DMS 273 treated with DMSO at 0.1 percent for 48 hours (cell line): ENCODE measurements around the gene PDE4B.
"Not testable (repeated sequence)": the region's sequence is repeated elsewhere in the genome, so short reads cannot be mapped to it uniquely, and the experiment has no call there.

Source experiments
- DNase-seq: peaks from one replicate; lab custom pipeline; 2025; lab: John Stamatoyannopoulos, UW

PDE4B gene

GRCh38 chr1:65953170-65953569, 160.5 kb downstream of the PDE4B start:
- no peak for DNase-seq

GRCh38 chr1:65955071-65955470, 162.4 kb downstream of the PDE4B start:
- no peak for DNase-seq

GRCh38 chr1:65955503-65955902, 162.8 kb downstream of the PDE4B start:
- DNase-seq: no peak

- no peak for DNase-seq
Observed at GRCh38 chr1:65958561-65959350, 166.1 kb downstream of the PDE4B start.

GRCh38 chr1:65959896-65960567, 167.3 kb downstream of the PDE4B start:
- DNase-seq: no peak

- no peak for DNase-seq
Observed at GRCh38 chr1:65963156-65963888, 170.6 kb downstream of the PDE4B start.

- DNase-seq: no peak
Observed at GRCh38 chr1:65964123-65964522, 171.4 kb downstream of the PDE4B start.

GRCh38 chr1:65965112-65965996, 172.7 kb downstream of the PDE4B start:
- no peak for DNase-seq

- not testable (repeated sequence) for DNase-seq
Observed at GRCh38 chr1:65967492-65967891, 174.8 kb downstream of the PDE4B start.

- no peak for DNase-seq
Observed at GRCh38 chr1:65971547-65971946, 178.9 kb downstream of the PDE4B start.

- no peak for DNase-seq
Observed at GRCh38 chr1:65975708-65976107, 183.0 kb downstream of the PDE4B start.

- no peak for DNase-seq
Observed at GRCh38 chr1:65979136-65980044, 186.7 kb downstream of the PDE4B start.

GRCh38 chr1:65980237-65980636, 187.5 kb downstream of the PDE4B start:
- DNase-seq: no peak

GRCh38 chr1:65983500-65983899, 190.8 kb downstream of the PDE4B start:
- DNase-seq: no peak

- no peak for DNase-seq
Observed at GRCh38 chr1:65985393-65986066, 192.8 kb downstream of the PDE4B start.

GRCh38 chr1:65986146-65986545, 193.5 kb downstream of the PDE4B start:
- no peak for DNase-seq

- no peak for DNase-seq
Observed at GRCh38 chr1:65990161-65990560, 197.5 kb downstream of the PDE4B start.

GRCh38 chr1:65991694-65992093, 199.0 kb downstream of the PDE4B start:
- no peak for DNase-seq

- no peak for DNase-seq
Observed at GRCh38 chr1:65992165-65992821, 199.6 kb downstream of the PDE4B start.

GRCh38 chr1:65992831-65993271, 200.2 kb downstream of the PDE4B start:
- DNase-seq: no peak
